ENCODE data around the gene ELF2. TPM values are rescaled to one million over a fixed set of nuclear protein-coding genes. Genes with fewer than 3 reads are reported as not detected.

Gene ELF2
- 42.4 and 46.1 TPM in 2 replicates for total RNA-seq (2021)
- percentile 87 among the genes with signal in this experiment for Bru-seq, nascent RNA
- BruChase-seq, experiment 1, labeled RNA remaining after a 2-hour chase = percentile 85 among the genes with signal in this experiment
- BruChase-seq, experiment 2, labeled RNA remaining after a 6-hour chase = percentile 83 among the genes with signal in this experiment
- long read RNA-seq, partial matches to known transcripts = 5 of 14 reads
- long read RNA-seq, other reads (novel, unspliced or antisense) = 6 of 14 reads

DNA sequence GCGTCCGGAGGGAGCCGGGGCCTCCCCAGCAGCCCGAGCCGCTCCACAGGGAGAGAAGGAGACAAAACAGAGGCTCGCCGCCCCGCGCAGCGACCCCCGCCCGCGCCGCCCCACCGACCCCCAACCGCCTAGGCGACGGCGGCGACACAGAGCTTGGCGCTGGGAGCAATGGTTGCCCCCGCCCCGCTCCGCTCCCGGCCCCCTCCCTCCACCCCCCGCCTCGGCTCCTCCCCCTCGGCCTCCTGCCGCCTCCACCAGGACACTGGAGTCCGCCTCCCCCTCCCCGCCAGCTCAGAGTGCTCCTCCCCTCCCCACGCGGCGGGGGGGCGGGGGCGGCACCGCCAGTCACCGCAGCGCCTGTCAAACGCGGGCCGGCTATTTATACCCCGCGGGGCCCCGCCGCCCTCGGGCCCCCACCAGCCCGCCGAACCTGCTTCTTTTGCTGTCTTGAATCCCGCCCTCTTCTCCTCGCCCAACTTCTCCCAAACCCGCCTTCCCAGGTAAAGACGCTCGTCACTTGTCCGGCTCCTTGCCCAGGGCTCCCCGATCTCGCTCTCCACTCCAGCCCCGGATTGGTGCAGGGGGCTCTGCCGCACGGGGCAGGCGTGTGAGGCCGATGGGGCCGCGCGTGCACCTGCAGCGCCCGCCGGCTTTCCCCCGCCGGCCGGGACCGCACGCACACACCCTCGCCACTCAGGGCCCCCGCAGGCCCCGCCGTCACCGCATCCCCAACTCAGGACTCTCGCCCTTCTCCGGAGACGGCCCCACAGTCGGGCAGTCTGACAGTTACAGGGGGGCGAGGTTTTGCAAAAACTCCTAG lies at the start of gene ELF2:
Gene ELF2 (minus strand): TSS at position 170 of the 820 bp plus-strand sequence. CDS start 39,517 bp downstream, outside the sequence.
- peak within 1 kb of the TSS; percentile 98 for H3K4me3 ChIP-seq (ENCODE audit: low read depth, low read length, poor library complexity, severe bottlenecking)
- BruUV-seq (replicated peaks) = no TSS peak
- DNase-seq (ENCODE audit: low spot score) = peak; percentile 95
- no peaks in the 10 kb centered on the region for H3K27me3 ChIP-seq (replicated peaks; ENCODE audit: insufficient read depth, low read depth, low read length, poor library complexity)
- H3K27ac ChIP-seq (ENCODE audit: low read depth, low read length, poor library complexity, severe bottlenecking) = peak within 1 kb of the TSS; percentile 95
- intact Hi-C loops (cut with micrococcal nuclease; ENCODE audit: unreplicated experiment) = loop anchor here (2.0 to 5.0 kb wide), 3 partner anchors 80 to 145 kb away; partner anchors contain the start of gene NAA15
- TF ChIP-seq, protein P1, sequence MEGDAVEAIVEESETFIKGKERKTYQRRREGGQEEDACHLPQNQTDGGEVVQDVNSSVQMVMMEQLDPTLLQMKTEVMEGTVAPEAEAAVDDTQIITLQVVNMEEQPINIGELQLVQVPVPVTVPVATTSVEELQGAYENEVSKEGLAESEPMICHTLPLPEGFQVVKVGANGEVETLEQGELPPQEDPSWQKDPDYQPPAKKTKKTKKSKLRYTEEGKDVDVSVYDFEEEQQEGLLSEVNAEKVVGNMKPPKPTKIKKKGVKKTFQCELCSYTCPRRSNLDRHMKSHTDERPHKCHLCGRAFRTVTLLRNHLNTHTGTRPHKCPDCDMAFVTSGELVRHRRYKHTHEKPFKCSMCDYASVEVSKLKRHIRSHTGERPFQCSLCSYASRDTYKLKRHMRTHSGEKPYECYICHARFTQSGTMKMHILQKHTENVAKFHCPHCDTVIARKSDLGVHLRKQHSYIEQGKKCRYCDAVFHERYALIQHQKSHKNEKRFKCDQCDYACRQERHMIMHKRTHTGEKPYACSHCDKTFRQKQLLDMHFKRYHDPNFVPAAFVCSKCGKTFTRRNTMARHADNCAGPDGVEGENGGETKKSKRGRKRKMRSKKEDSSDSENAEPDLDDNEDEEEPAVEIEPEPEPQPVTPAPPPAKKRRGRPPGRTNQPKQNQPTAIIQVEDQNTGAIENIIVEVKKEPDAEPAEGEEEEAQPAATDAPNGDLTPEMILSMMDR (conservative IDR thresholded peaks at IDR 0.05; ENCODE audit: low read depth, low read length) = no peak
- no peak for TF ChIP-seq EZH2 (IDR thresholded peaks at IDR 0.05; ENCODE audit: borderline replicate concordance, low read depth, low read length, poor library complexity, severe bottlenecking)
- H3K36me3 ChIP-seq (ENCODE audit: insufficient read depth, low read length, poor library complexity, severe bottlenecking) = no peaks in the 10 kb centered on the region
- CTCF ChIA-PET = interaction anchor here (0.7 to 1.6 kb wide), 3 partner anchors 118 to 147 kb away, joined by 3 to 4 read pairs (median 4); no protein-coding TSS in a partner anchor
- peaks cover 28% of the 10 kb centered on the region for H3K4me1 ChIP-seq (ENCODE audit: insufficient read depth, low read length, poor library complexity, severe bottlenecking)
- POLR2A ChIA-PET (ENCODE audit: low non-redundant PET) = interaction anchor here (0.9 kb wide), 1 partner anchor 95 kb away, joined by 7 read pairs; no protein-coding TSS in a partner anchor
- no peaks in the 10 kb centered on the region for H3K9me3 ChIP-seq (ENCODE audit: low read depth, low read length, poor library complexity, severe bottlenecking)

DNA sequence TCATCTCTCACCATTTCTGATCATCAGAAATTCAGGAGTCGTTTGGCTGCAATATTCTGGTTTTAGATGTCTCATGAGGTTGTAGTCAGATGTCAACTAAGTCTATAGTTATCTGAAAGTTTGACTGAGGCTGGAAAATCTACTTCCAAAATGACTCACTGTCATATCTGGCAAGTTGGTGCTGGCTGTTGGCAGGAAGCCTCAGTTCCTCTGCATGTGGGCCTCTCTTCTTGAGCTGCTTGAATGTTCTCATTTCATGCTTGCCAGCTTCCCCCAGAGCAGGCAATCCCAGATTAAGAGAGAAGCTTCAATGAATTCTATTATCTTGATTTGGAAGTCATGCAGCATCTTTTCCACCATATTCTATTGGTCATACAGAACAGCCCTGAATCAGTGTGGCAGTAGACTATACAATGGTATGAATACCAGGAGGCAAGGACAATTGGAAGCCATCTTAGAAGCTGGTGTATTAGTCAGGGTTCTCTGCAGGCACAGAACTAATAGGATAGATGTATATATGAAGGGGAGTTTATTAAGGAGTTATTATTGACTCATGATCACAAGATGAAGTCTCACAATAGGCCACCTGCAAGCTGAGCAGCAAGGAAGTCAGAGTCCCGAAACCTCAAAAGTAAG lies 46.8 kb upstream of the ELF2 start:
- peaks cover 31% of the 10 kb centered on the region for H3K4me1 ChIP-seq (ENCODE audit: insufficient read depth, low read length, poor library complexity, severe bottlenecking)
- no peak overlapping the region for H3K4me3 ChIP-seq (ENCODE audit: low read depth, low read length, poor library complexity, severe bottlenecking)
- no TSS peak for BruUV-seq (replicated peaks)
- no peaks in the 10 kb centered on the region for H3K9me3 ChIP-seq (ENCODE audit: low read depth, low read length, poor library complexity, severe bottlenecking)
- H3K27me3 ChIP-seq (replicated peaks; ENCODE audit: insufficient read depth, low read depth, low read length, poor library complexity) = no peaks in the 10 kb centered on the region
- peak; percentile 82 for DNase-seq (ENCODE audit: low spot score)
- peak overlapping the region; percentile 60 for H3K27ac ChIP-seq (ENCODE audit: low read depth, low read length, poor library complexity, severe bottlenecking)
- CTCF ChIA-PET = interaction anchor here (0.6 to 1.0 kb wide), 2 partner anchors 37 to 72 kb away, joined by 3 read pairs; no protein-coding TSS in a partner anchor
- TF ChIP-seq EZH2 (IDR thresholded peaks at IDR 0.05; ENCODE audit: borderline replicate concordance, low read depth, low read length, poor library complexity, severe bottlenecking) = no peak
- TF ChIP-seq, protein P1 (conservative IDR thresholded peaks at IDR 0.05; ENCODE audit: low read depth, low read length) = no peak
- intact Hi-C loops (cut with micrococcal nuclease; ENCODE audit: unreplicated experiment) = no loop called here
- POLR2A ChIA-PET (ENCODE audit: low non-redundant PET) = interaction anchor here (0.7 kb wide), 1 partner anchor 35 kb away, joined by 4 read pairs; no protein-coding TSS in a partner anchor
- no peaks in the 10 kb centered on the region for H3K36me3 ChIP-seq (ENCODE audit: insufficient read depth, low read length, poor library complexity, severe bottlenecking)

DNA sequence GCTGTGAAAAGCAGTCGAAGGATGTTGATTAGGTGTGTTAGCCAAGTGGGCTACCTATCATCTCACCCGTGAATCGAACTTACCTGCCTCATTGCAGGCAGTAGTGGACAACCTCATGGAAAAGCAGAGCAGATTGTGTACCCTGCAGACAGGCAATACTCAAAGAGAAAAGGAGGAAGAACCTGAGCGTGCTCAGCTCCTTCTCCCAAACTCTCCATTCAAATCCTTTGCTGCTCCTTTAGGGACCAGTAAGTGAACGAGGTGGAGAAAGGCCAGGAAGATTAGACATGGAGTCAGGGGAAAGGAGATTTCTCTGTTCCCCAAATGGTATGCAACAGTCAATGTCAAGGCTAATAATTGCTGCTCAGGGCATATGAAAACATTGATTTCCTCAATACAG lies 45.2 kb upstream of the ELF2 start:
- ChIA-PET CTCF (no interaction called here), POLR2A (ENCODE audit: low non-redundant PET) (no interaction called here)
- BruUV-seq (replicated peaks) = no TSS peak
- no peak for TF ChIP-seq EZH2 (IDR thresholded peaks at IDR 0.05; ENCODE audit: borderline replicate concordance, low read depth, low read length, poor library complexity, severe bottlenecking)
- TF ChIP-seq, protein P1 (conservative IDR thresholded peaks at IDR 0.05; ENCODE audit: low read depth, low read length) = no peak
- Histone ChIP-seq H3K27ac (ENCODE audit: low read depth, low read length, poor library complexity, severe bottlenecking) (peak overlapping the region; percentile 93), H3K9me3 (ENCODE audit: low read depth, low read length, poor library complexity, severe bottlenecking) (no peaks in the 10 kb centered on the region), H3K4me3 (ENCODE audit: low read depth, low read length, poor library complexity, severe bottlenecking) (no peak overlapping the region), H3K27me3 (replicated peaks; ENCODE audit: insufficient read depth, low read depth, low read length, poor library complexity) (no peaks in the 10 kb centered on the region), H3K36me3 (ENCODE audit: insufficient read depth, low read length, poor library complexity, severe bottlenecking) (no peaks in the 10 kb centered on the region), H3K4me1 (ENCODE audit: insufficient read depth, low read length, poor library complexity, severe bottlenecking) (peaks cover 36% of the 10 kb centered on the region)
- no peak for DNase-seq (ENCODE audit: low spot score)
- intact Hi-C loops (cut with micrococcal nuclease; ENCODE audit: unreplicated experiment) = no loop called here
